Liver (tissue), 9 donors: ENCODE results near the gene SGF29. TPM values are rescaled to one million over a fixed set of nuclear protein-coding genes. Genes with fewer than 3 reads are reported as not detected.

Source experiments
- DNase-seq: peaks from one replicate; pipeline ENCODE4 v3.0.0-alpha.2; 2017; ENCODE audit warnings: low spot score
- H3K27ac ChIP-seq, 2 donors: one replicate each; pipeline ENCODE4 v1.7.0; 2013; ENCODE audit warnings: inconsistent platforms in 2 of 2, low read length in 2 of 2, control low read depth in 1 of 2, low read depth in 1 of 2, mild to moderate bottlenecking in 1 of 2
- H3K27me3 ChIP-seq, 4 donors: one replicate each; pipeline versions ENCODE4 v1.6.1 to v1.7.0; 2013; ENCODE audit warnings: low read length in 3 of 4, inconsistent platforms in 1 of 4, mild to moderate bottlenecking in 1 of 4, moderate library complexity in 1 of 4; ENCODE audit not compliant: control insufficient read depth in 4 of 4, insufficient read depth in 4 of 4
- H3K36me3 ChIP-seq, 4 donors: one replicate each; pipeline versions ENCODE4 v1.6.1 to v1.7.0; 2013; ENCODE audit warnings: low read length in 3 of 4, mild to moderate bottlenecking in 3 of 4, low read depth in 1 of 4, moderate library complexity in 1 of 4; ENCODE audit not compliant: control insufficient read depth in 4 of 4, insufficient read depth in 3 of 4
- H3K4me1 ChIP-seq, 4 donors: one replicate each; pipeline versions ENCODE4 v1.6.1 to v1.7.0; 2013; ENCODE audit warnings: low read length in 3 of 4, mild to moderate bottlenecking in 3 of 4, moderate library complexity in 1 of 4; ENCODE audit not compliant: control insufficient read depth in 4 of 4, insufficient read depth in 4 of 4
- H3K4me3 ChIP-seq, 3 donors: one replicate each; pipeline versions ENCODE4 v1.6.1 to v1.7.0; 2013; ENCODE audit warnings: low read length in 3 of 3, control low read depth in 1 of 3, low read depth in 1 of 3, mild to moderate bottlenecking in 1 of 3
- H3K9ac ChIP-seq, 2 donors: one replicate each; pipeline ENCODE4 v1.7.0; 2013; ENCODE audit warnings: low read length in 2 of 2, mild to moderate bottlenecking in 2 of 2, moderate library complexity in 2 of 2, control low read depth in 1 of 2, low read depth in 1 of 2
- H3K9me3 ChIP-seq, 4 donors: one replicate each; pipeline versions ENCODE4 v1.6.1 to v1.7.0; 2013; ENCODE audit warnings: low read length in 3 of 4; ENCODE audit not compliant: control insufficient read depth in 4 of 4
- CTCF ChIP-seq: fragments of 150-350 bp; IDR thresholded peaks from 2 replicates; pipeline ENCODE4 v1.5.1; 2017; ENCODE audit warnings: improper control_type of control experiment, low read depth, low read length; ENCODE audit not compliant: missing input control
- EGR1 ChIP-seq, 2 donors: IDR thresholded peaks; 2 replicates each; pipeline ENCODE4 v1.6.1; 2016 to 2018; ENCODE audit warnings: antibody characterized with exemption in 2 of 2, low read depth in 2 of 2
- FOXA1 ChIP-seq: IDR thresholded peaks from 2 replicates; pipeline ENCODE4 v1.6.1; 2016; ENCODE audit warnings: antibody characterized with exemption
- FOXA2 ChIP-seq: IDR thresholded peaks from 2 replicates; pipeline ENCODE4 v1.6.1; 2016; ENCODE audit warnings: antibody characterized with exemption
- GABPA ChIP-seq, 2 donors: IDR thresholded peaks in 1 of 2; conservative IDR thresholded peaks in 1 of 2; 2 replicates each; pipeline ENCODE4 v1.6.1; 2016; ENCODE audit warnings: antibody characterized with exemption in 2 of 2, mild to moderate bottlenecking in 1 of 2, moderate library complexity in 1 of 2
- HNF4A ChIP-seq, 2 donors: conservative IDR thresholded peaks; 2 replicates each; pipeline ENCODE4 v1.6.1; 2016; ENCODE audit warnings: antibody characterized with exemption in 2 of 2, mild to moderate bottlenecking in 2 of 2
- HNF4G ChIP-seq: IDR thresholded peaks from 2 replicates; pipeline ENCODE4 v1.6.1; 2016; ENCODE audit warnings: antibody characterized with exemption
- JUND ChIP-seq, 2 donors: IDR thresholded peaks; 2 replicates each; pipeline ENCODE4 v1.6.1; 2016; ENCODE audit warnings: antibody characterized with exemption in 2 of 2
- MAX ChIP-seq: IDR thresholded peaks from 2 replicates; pipeline ENCODE4 v1.6.1; 2016; ENCODE audit warnings: antibody characterized with exemption
- NR2F2 ChIP-seq: IDR thresholded peaks from 2 replicates; pipeline ENCODE4 v1.6.1; 2016; ENCODE audit warnings: antibody characterized with exemption
- RAD21 ChIP-seq, 2 donors: IDR thresholded peaks; 2 replicates each; pipeline ENCODE4 v1.6.1; 2016; ENCODE audit warnings: antibody characterized with exemption in 2 of 2, mild to moderate bottlenecking in 2 of 2
- REST ChIP-seq: IDR thresholded peaks from 2 replicates; pipeline ENCODE4 v1.6.1; 2016; ENCODE audit warnings: antibody characterized with exemption, mild to moderate bottlenecking
- RXRA ChIP-seq, 2 donors: IDR thresholded peaks; 2 replicates each; pipeline ENCODE4 v1.6.1; 2017 to 2018; ENCODE audit warnings: antibody characterized with exemption in 2 of 2, mild to moderate bottlenecking in 1 of 2
- SP1 ChIP-seq: IDR thresholded peaks from 2 replicates; pipeline ENCODE4 v1.6.1; 2018; ENCODE audit warnings: antibody characterized with exemption, mild to moderate bottlenecking
- TAF1 ChIP-seq: conservative IDR thresholded peaks from 2 replicates; pipeline ENCODE4 v1.6.1; 2016; ENCODE audit warnings: antibody characterized with exemption, mild to moderate bottlenecking
- YY1 ChIP-seq: IDR thresholded peaks from 2 replicates; pipeline ENCODE4 v1.6.1; 2016; ENCODE audit warnings: antibody characterized with exemption, mild to moderate bottlenecking
- ZBTB33 ChIP-seq: IDR thresholded peaks from 2 replicates; pipeline ENCODE4 v1.6.1; 2016; ENCODE audit warnings: antibody characterized with exemption
- WGBS: extraction: QIAGEN DNeasy Blood & Tissue Kit; methylation state at CpG from one replicate; pipeline ENCODE4 v1.1.7; 2013; 5-methylcytosine and 5-hydroxymethylcytosine counted together
- polyA plus RNA-seq, 2 donors: library from polyadenylated mRNA; stranded (reverse) in 1 of 2; unstranded in 1 of 2; fragments of 200-250 nt in 1 of 2; fragments of >200 nt in 1 of 2; fragmentation: Nextera tagmentation in 1 of 2; extraction: Ambion mirVana in 1 of 2; gene quantifications; one replicate each; pipeline versions ENCODE4 v1.2.1 to v1.2.3, GENCODE V29; 2013 to 2015
- total RNA-seq, 2 donors: library from RNA; depleted of rRNA; stranded (reverse); fragments of >200 nt; gene quantifications; one replicate each; pipeline ENCODE4 v1.2.3, GENCODE V29; 2014
- TF ChIP-seq, protein P1 (sequence below): IDR thresholded peaks from 2 replicates; pipeline ENCODE4 v1.6.1; 2016; ENCODE audit warnings: antibody characterized with exemption
- donor health status: healthy.
- donor health status: healthy.
- donor health status: healthy.
- donor health status: healthy.
- donor health status: healthy.

SGF29 gene
- total and polyA plus RNA-seq, 4 donors, result 6.5 to 18.1 (median 10.5) TPM

DNA sequence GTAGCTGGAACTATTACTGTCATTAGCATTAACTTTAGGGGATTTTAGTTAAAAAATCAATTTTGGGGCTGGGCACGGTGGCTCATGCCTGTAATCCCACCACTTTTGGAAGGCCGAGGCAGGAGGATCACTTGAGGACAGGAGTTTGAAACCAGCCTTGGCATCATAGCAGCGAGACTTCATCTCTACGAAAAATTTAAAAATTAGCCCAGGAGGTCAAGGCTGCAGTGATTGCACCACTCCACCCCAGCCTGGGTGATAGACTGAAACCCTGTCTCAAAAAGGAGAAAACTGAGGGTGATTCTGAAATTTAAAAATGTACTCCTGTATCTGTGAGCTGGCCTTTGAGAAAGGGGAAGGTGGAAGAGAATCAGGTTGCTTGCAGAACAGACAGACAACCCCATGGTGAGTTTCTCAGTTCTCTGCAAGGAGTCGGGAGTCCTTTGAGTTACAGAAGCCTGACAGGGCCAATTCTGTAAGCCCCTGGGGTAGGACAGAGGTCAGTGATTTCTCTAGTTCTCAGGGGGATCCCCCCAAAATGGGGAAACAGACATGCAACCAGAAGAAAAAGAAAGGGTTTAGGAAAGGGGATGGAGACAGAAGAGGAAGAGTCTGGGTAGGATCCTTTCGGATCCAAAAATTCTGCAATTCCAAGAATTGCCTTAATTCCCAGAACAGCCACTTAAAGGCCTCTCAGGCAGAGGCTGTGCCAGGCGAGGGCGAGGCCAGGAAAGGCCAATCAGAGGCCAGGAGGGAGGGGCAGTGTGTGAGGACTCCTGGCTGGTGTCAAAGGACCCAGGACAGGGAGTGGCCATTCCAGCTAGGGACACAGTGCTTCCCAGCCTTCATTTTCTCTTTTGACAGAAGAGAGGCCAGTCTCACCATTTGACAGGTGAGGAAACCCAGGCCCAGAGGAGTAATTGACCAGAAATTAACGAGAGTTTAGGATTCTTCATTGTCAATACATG lies 21.7 kb upstream of the SGF29 start:
- Histone ChIP-seq H3K36me3 (no peaks in the 10 kb centered on the region), H3K27me3 (no peaks in the 10 kb centered on the region), H3K4me3 (no peak overlapping the region), H3K27ac (peak overlapping the region; percentile 58 to 80), H3K4me1 (peaks cover 13 to 56% (median 39%) of the 10 kb centered on the region in 4 donors), H3K9me3 (no peaks in the 10 kb centered on the region), H3K9ac (peak overlapping the region in 1 of 2 donors; percentile 48)
- 31% methylated on average over 9 of the region's 9 CpGs for WGBS
- no peak for TF ChIP-seq EGR1 (IDR thresholded peaks at IDR 0.05; ENCODE audit: low read depth in 2 of 2)
- no peak for TF ChIP-seq FOXA1
- TF ChIP-seq MAX, result no peak
- TF ChIP-seq YY1, result peak; percentile 90
- no peak for TF ChIP-seq TAF1
- TF ChIP-seq, protein P1, sequence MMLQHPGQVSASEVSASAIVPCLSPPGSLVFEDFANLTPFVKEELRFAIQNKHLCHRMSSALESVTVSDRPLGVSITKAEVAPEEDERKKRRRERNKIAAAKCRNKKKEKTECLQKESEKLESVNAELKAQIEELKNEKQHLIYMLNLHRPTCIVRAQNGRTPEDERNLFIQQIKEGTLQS, result no peak
- TF ChIP-seq SP1, result peak; percentile 82
- peak; percentile 63 for TF ChIP-seq HNF4A (conservative IDR thresholded peaks at IDR 0.05)
- TF ChIP-seq ZBTB33, result peak; percentile 8
- TF ChIP-seq FOXA2, result no peak
- TF ChIP-seq JUND (IDR thresholded peaks at IDR 0.05), result peak in 1 of 2 donors; percentile 20
- TF ChIP-seq GABPA (IDR thresholded peaks at IDR 0.05 in 1 of 2, conservative IDR thresholded peaks at IDR 0.05 in 1 of 2), result no peak
- peak; percentile 60 for TF ChIP-seq REST
- TF ChIP-seq NR2F2, result peak; percentile 68
- TF ChIP-seq HNF4G, result no peak
- TF ChIP-seq RAD21 (IDR thresholded peaks at IDR 0.05), result peak; percentile 6 to 38
- TF ChIP-seq RXRA (IDR thresholded peaks at IDR 0.05), result peak; percentile 80 to 83
- no peak for TF ChIP-seq CTCF
- peak; percentile 60 for DNase-seq
